Measurements from ENCODE around the gene CAPN14. TPM values are rescaled to one million over a fixed set of nuclear protein-coding genes. Genes with fewer than 3 reads are reported as not detected.

Gene CAPN14
- total RNA-seq, 1 experiment from 2014 or later: not detected

- TF ChIP-seq ZBTB33 (IDR thresholded peaks at IDR 0.05; ENCODE audit: extremely low read depth, insufficient replicate concordance, low read length) (no peak), ATF3 (IDR thresholded peaks at IDR 0.05) (no peak)
Observed at GRCh38 chr2:31249009-31249690, 31.8 kb upstream of the CAPN14 start (continued).

- ChIA-PET CTCF (no interaction called here), POLR2A (no interaction called here), RAD21 (ENCODE audit: low non-redundant PET in 1 of 2, low total read pairs in 2 of 2, uncharacterized antibody in 2 of 2, unreplicated experiment in 2 of 2) (no interaction called here)
- Histone ChIP-seq H2AFZ (ENCODE audit: low read depth, low read length, poor library complexity, severe bottlenecking) (no peak overlapping the region), H3K4me1 (ENCODE audit: control insufficient read depth in 1 of 2, insufficient read depth in 2 of 2, low read length in 2 of 2) (no peaks in the 10 kb centered on the region), H3K36me3 (ENCODE audit: control insufficient read depth in 1 of 2, insufficient read depth in 2 of 2, low read length in 2 of 2) (no peaks in the 10 kb centered on the region), H3K4me3 (replicated peaks in 1 of 2; ENCODE audit: low read depth in 1 of 2, low read length in 2 of 2) (no peak overlapping the region), H4K20me1 (ENCODE audit: insufficient read depth) (no peaks in the 10 kb centered on the region), H3K79me2 (ENCODE audit: insufficient read depth, low read length) (no peaks in the 10 kb centered on the region), H3K4me2 (ENCODE audit: low read length) (no peak overlapping the region), H3K27ac (ENCODE audit: low read depth, low read length) (no peak overlapping the region), H3K9ac (ENCODE audit: low read length) (no peak overlapping the region), H3K27me3 (ENCODE audit: insufficient read depth, low read length) (no peaks in the 10 kb centered on the region), H3K9me2 (ENCODE audit: insufficient read depth) (no peaks in the 10 kb centered on the region), H3K9me3 (ENCODE audit: control insufficient read depth in 1 of 2, insufficient read depth in 1 of 2, low read depth in 1 of 2, low read length in 2 of 2) (no peaks in the 10 kb centered on the region)
- ATAC-seq (no peak), DNase-seq (ENCODE audit: low read depth, low spot score) (no peak)
- intact Hi-C loops (cut with micrococcal nuclease): no loop called here
- no peak for TF ChIP-seq TCF7L2 (IDR thresholded peaks at IDR 0.05; ENCODE audit: borderline replicate concordance, extremely low read depth, insufficient read depth, insufficient read length)
- no peak for TF ChIP-seq JUND (IDR thresholded peaks at IDR 0.05)
- no TSS peak for BruUV-seq (replicated peaks)
Observed at GRCh38 chr2:31248139-31248538, 30.8 kb upstream of the CAPN14 start.

GRCh38 chr2:31247711-31248110 is 30.4 kb upstream of the CAPN14 start:
- no TSS peak for BruUV-seq (replicated peaks)
- CTCF ChIA-PET: no interaction called here
- Histone ChIP-seq H3K79me2 (ENCODE audit: insufficient read depth, low read length) (no peaks in the 10 kb centered on the region), H3K27ac (ENCODE audit: low read depth, low read length) (no peak overlapping the region), H4K20me1 (ENCODE audit: insufficient read depth) (no peaks in the 10 kb centered on the region), H3K9ac (ENCODE audit: low read length) (no peak overlapping the region), H3K4me2 (ENCODE audit: low read length) (no peak overlapping the region), H3K4me1 (ENCODE audit: control insufficient read depth in 1 of 2, insufficient read depth in 2 of 2, low read length in 2 of 2) (no peaks in the 10 kb centered on the region), H3K36me3 (ENCODE audit: control insufficient read depth in 1 of 2, insufficient read depth in 2 of 2, low read length in 2 of 2) (no peaks in the 10 kb centered on the region), H2AFZ (ENCODE audit: low read depth, low read length, poor library complexity, severe bottlenecking) (no peak overlapping the region), H3K9me3 (ENCODE audit: control insufficient read depth in 1 of 2, insufficient read depth in 1 of 2, low read depth in 1 of 2, low read length in 2 of 2) (no peaks in the 10 kb centered on the region), H3K9me2 (ENCODE audit: insufficient read depth) (no peaks in the 10 kb centered on the region), H3K4me3 (replicated peaks in 1 of 2; ENCODE audit: low read depth in 1 of 2, low read length in 2 of 2) (no peak overlapping the region), H3K27me3 (ENCODE audit: insufficient read depth, low read length) (no peaks in the 10 kb centered on the region)
- ATAC-seq (no peak), DNase-seq (ENCODE audit: low read depth, low spot score) (no peak)
- POLR2A ChIA-PET: no interaction called here
- intact Hi-C loops (cut with micrococcal nuclease): no loop called here
- RAD21 ChIA-PET (ENCODE audit: low non-redundant PET in 1 of 2, low total read pairs in 2 of 2, uncharacterized antibody in 2 of 2, unreplicated experiment in 2 of 2): no interaction called here
- no peak for TF ChIP-seq EGR1 (IDR thresholded peaks at IDR 0.05; ENCODE audit: low read depth)
- no peak for TF ChIP-seq ELF1 (IDR thresholded peaks at IDR 0.05; ENCODE audit: borderline replicate concordance, low read depth)
- no peak for TF ChIP-seq ZNF274 (IDR thresholded peaks at IDR 0.05; ENCODE audit: low read depth, low read length)
- no peak for TF ChIP-seq POLR2AphosphoS5 (IDR thresholded peaks at IDR 0.05; ENCODE audit: low read depth, low read length)
- no peak for TF ChIP-seq MAX (IDR thresholded peaks at IDR 0.05)
- TF ChIP-seq SRF (IDR thresholded peaks at IDR 0.05; ENCODE audit: low read depth): no peak
- no peak for TF ChIP-seq EZH2phosphoT487 (IDR thresholded peaks at IDR 0.05; ENCODE audit: borderline replicate concordance)
- no peak for TF ChIP-seq ATF3 (IDR thresholded peaks at IDR 0.05)
- TF ChIP-seq CBX3 (IDR thresholded peaks at IDR 0.05; ENCODE audit: low read depth): no peak
- TF ChIP-seq JUND (IDR thresholded peaks at IDR 0.05): no peak
- no peak for TF ChIP-seq SP1 (IDR thresholded peaks at IDR 0.05; ENCODE audit: low read depth)
- TF ChIP-seq RAD21 (IDR thresholded peaks at IDR 0.05; ENCODE audit: low read depth): no peak
- TF ChIP-seq EZH2 (IDR thresholded peaks at IDR 0.05): no peak
